ENCODE results near the gene NEO1.

DNA sequence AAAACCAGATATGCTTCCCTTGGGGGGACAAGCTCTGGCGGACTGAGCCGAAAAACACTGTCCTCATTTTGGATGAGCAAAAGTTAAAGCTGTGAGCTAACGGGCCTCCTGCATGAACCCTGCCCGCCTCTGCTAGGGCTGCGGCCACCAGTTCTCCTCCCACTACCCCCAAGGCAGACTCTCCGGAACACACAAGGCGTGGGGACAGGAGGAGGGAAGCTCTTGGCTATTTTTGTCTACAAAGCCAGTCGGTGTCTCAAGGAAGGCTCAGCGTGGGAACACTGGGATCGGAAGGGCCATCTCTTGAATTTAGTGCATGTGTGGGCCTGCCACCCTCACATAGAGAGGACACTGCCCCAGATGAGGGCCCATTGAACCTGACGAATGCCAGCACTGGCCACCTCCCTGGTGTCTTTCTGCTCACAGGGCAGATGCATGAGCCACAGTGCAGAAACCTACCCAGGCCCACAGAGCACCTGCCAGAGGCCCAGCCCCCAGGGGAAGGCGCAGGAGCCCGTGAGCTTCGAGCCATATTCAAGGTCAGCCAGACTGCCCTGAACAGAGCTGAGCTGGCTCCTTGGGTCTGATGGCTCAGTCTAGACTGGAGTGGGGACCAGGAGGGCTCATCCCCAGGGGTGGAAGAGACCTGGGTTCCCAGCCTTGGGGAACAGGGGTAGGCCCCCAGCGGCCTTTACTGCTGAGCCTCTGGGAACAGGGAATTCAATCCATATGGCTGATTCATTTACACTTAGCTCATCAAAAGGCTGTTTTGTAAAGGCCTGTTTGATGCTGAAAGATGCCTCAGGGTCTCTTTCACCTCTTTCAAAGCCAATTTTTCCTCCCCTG lies 278.2 kb downstream of the NEO1 start:
- TF ChIP-seq RAD21 (conservative IDR thresholded peaks at IDR 0.05 in 1 of 2, IDR thresholded peaks at IDR 0.05 in 1 of 2) (no peak), EP300 (IDR thresholded peaks at IDR 0.05) (no peak), CEBPB (IDR thresholded peaks at IDR 0.05) (no peak)
- TF ChIP-seq, protein P1, sequence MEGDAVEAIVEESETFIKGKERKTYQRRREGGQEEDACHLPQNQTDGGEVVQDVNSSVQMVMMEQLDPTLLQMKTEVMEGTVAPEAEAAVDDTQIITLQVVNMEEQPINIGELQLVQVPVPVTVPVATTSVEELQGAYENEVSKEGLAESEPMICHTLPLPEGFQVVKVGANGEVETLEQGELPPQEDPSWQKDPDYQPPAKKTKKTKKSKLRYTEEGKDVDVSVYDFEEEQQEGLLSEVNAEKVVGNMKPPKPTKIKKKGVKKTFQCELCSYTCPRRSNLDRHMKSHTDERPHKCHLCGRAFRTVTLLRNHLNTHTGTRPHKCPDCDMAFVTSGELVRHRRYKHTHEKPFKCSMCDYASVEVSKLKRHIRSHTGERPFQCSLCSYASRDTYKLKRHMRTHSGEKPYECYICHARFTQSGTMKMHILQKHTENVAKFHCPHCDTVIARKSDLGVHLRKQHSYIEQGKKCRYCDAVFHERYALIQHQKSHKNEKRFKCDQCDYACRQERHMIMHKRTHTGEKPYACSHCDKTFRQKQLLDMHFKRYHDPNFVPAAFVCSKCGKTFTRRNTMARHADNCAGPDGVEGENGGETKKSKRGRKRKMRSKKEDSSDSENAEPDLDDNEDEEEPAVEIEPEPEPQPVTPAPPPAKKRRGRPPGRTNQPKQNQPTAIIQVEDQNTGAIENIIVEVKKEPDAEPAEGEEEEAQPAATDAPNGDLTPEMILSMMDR (IDR thresholded peaks at IDR 0.05), result no peak
